Kidney (tissue), 14 donors: ENCODE measurements around the gene ZBTB42. TPM values are rescaled to one million over a fixed set of nuclear protein-coding genes. Genes with fewer than 3 reads are reported as not detected.

ENCODE experiments used
- DNase-seq, 5 donors: peaks; one replicate each; pipeline ENCODE4 v3.0.0-alpha.2; 2013 to 2020
- FAIRE-seq: peaks from 2 replicates; lab custom pipeline; 2012; peaks lifted over from hg19 to GRCh38; lab: Jason Lieb, UNC
- H3K27ac ChIP-seq, 2 donors: one replicate each; pipeline ENCODE4 v1.7.0; 2013; ENCODE audit warnings: low read depth in 2 of 2, low read length in 2 of 2, inconsistent platforms in 1 of 2
- H3K27me3 ChIP-seq: one replicate; pipeline ENCODE4 v1.7.1; 2013; ENCODE audit warnings: low read length, inconsistent platforms; ENCODE audit not compliant: control insufficient read depth, insufficient read depth
- H3K36me3 ChIP-seq, 3 donors: one replicate each; pipeline versions ENCODE4 v1.7.0 to v1.7.1; 2013; ENCODE audit warnings: low read length in 3 of 3, control low read depth in 1 of 3, inconsistent platforms in 1 of 3; ENCODE audit not compliant: insufficient read depth in 3 of 3, control insufficient read depth in 2 of 3
- H3K4me1 ChIP-seq, 3 donors: one replicate each; pipeline versions ENCODE4 v1.7.0 to v1.7.1; 2013; ENCODE audit warnings: low read length in 3 of 3, inconsistent platforms in 1 of 3, low read depth in 1 of 3; ENCODE audit not compliant: control insufficient read depth in 2 of 3, insufficient read depth in 2 of 3
- H3K4me3 ChIP-seq, 3 donors: one replicate each; pipeline versions ENCODE4 v1.7.0 to v1.8.1; 2013; ENCODE audit warnings: low read length in 3 of 3, control low read depth in 1 of 3, inconsistent platforms in 1 of 3
- H3K9ac ChIP-seq, 3 donors: one replicate each; pipeline versions ENCODE4 v1.7.0 to v1.7.1; 2013; ENCODE audit warnings: low read length in 3 of 3, control low read depth in 1 of 3, inconsistent platforms in 1 of 3
- H3K9me3 ChIP-seq, 3 donors: one replicate each; pipeline versions ENCODE4 v1.7.0 to v1.7.1; 2013; ENCODE audit warnings: low read length in 3 of 3, control low read depth in 1 of 3, inconsistent platforms in 1 of 3; ENCODE audit not compliant: control insufficient read depth in 2 of 3, insufficient read depth in 1 of 3
- intact Hi-C: fragments of 100-400 bp; cut with DNase I; formaldehyde crosslinking; loops from one replicate; pipeline ENCODE4 v1.11.1; 2022
- polyA plus RNA-seq: library from polyadenylated mRNA; stranded (reverse); fragments of 350-450 nt; fragmentation: Illumina TruSeq; extraction: RNeasy Lipid Tissue Mini Kit (QIAGEN cat#74804); gene quantifications from one replicate; pipeline ENCODE4 v1.2.3, GENCODE V29; 2014; ENCODE audit warnings: low read depth, low replicate concordance; ENCODE audit not compliant: insufficient read depth
- total RNA-seq: library from RNA; stranded (reverse); fragmentation: NEBNext Ultra II Directional; extraction: Animal tissue kit (Norgen Biotek cat#: 25700); gene quantifications from one replicate; pipeline ENCODE4 v1.2.1, GENCODE V29; 2021
- TF ChIP-seq, protein P1 (sequence below): IDR thresholded peaks from 3 replicates; pipeline ENCODE4 v1.5.1; 2012; ENCODE audit warnings: mild to moderate bottlenecking, moderate library complexity, borderline replicate concordance; ENCODE audit not compliant: insufficient read depth; ENCODE audit errors: extremely low read depth
- donor health status: control.
- donor health status: control.
- donor health status: control.
- donor health status: control.
- donor health status: control.
- donor health status: DM: yes; HTN: yes; CAD: no.
- donor health status: Normal renal cell carcinoma (clear cell type).

Gene ZBTB42
- total and polyA plus RNA-seq, 2 donors from 2014 or later = 3.9 to 10.0 TPM

- Histone ChIP-seq H3K9me3 (no peaks in the 10 kb centered on the region), H3K9ac (peak overlapping the region in 1 of 3 donors; percentile 26), H3K4me3 (peak overlapping the region in 1 of 3 donors; percentile 48), H3K27ac (no peak overlapping the region), H3K4me1 (peaks cover 0 to 10% (median 0%) of the 10 kb centered on the region in 3 donors), H3K36me3 (no peaks in the 10 kb centered on the region), H3K27me3 (peaks cover 14% of the 10 kb centered on the region)
- intact Hi-C loops = no loop called here
- FAIRE-seq = no peak
- DNase-seq = peak; percentile 57 to 78 (median 58)
- TF ChIP-seq, protein P1, sequence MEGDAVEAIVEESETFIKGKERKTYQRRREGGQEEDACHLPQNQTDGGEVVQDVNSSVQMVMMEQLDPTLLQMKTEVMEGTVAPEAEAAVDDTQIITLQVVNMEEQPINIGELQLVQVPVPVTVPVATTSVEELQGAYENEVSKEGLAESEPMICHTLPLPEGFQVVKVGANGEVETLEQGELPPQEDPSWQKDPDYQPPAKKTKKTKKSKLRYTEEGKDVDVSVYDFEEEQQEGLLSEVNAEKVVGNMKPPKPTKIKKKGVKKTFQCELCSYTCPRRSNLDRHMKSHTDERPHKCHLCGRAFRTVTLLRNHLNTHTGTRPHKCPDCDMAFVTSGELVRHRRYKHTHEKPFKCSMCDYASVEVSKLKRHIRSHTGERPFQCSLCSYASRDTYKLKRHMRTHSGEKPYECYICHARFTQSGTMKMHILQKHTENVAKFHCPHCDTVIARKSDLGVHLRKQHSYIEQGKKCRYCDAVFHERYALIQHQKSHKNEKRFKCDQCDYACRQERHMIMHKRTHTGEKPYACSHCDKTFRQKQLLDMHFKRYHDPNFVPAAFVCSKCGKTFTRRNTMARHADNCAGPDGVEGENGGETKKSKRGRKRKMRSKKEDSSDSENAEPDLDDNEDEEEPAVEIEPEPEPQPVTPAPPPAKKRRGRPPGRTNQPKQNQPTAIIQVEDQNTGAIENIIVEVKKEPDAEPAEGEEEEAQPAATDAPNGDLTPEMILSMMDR = no peak
These were observed 42.8 kb downstream of the ZBTB42 start for GRCh38 chr14:104843442-104844305.

- DNase-seq (peak in 4 of 5 donors; percentile 16 to 63 (median 29)), FAIRE-seq (no peak)
- Histone ChIP-seq H3K36me3 (no peaks in the 10 kb centered on the region), H3K27me3 (peaks cover 14% of the 10 kb centered on the region), H3K4me1 (peaks cover 0 to 10% (median 0%) of the 10 kb centered on the region in 3 donors), H3K9ac (no peak overlapping the region), H3K4me3 (peak overlapping the region in 1 of 3 donors; percentile 48), H3K27ac (no peak overlapping the region), H3K9me3 (no peaks in the 10 kb centered on the region)
- intact Hi-C loops = no loop called here
- TF ChIP-seq, protein P1 = no peak
These were observed 43.6 kb downstream of the ZBTB42 start for GRCh38 chr14:104844306-104845032.

- peaks cover 14% of the 10 kb centered on the region for H3K27me3 ChIP-seq
- FAIRE-seq = no peak
These were observed 44.2 kb downstream of the ZBTB42 start for GRCh38 chr14:104845033-104845666.

More at GRCh38 chr14:104845033-104845666, 44.2 kb downstream of the ZBTB42 start:
- H3K36me3 ChIP-seq = no peaks in the 10 kb centered on the region
- H3K9ac ChIP-seq = no peak overlapping the region
- no peaks in the 10 kb centered on the region for H3K9me3 ChIP-seq
- peaks cover 0 to 10% (median 0%) of the 10 kb centered on the region in 3 donors for H3K4me1 ChIP-seq
- TF ChIP-seq, protein P1 = no peak
- intact Hi-C loops = no loop called here
- H3K27ac ChIP-seq = no peak overlapping the region
- H3K4me3 ChIP-seq = no peak overlapping the region
- peak in 1 of 5 donors; percentile 45 for DNase-seq
